Parathyroid adenoma (tissue), 2 donors: Measurements from ENCODE around the gene CYTH4.

Experiments
- H2AFZ ChIP-seq: fragments of 300-600 bp; sonication (generic); one replicate; pipeline ENCODE4 v1.7.0; 2017; ENCODE audit warnings: antibody characterized with exemption, mild to moderate bottlenecking
- H3K27ac ChIP-seq: fragments of 300-600 bp; sonication (generic); one replicate; pipeline ENCODE4 v1.7.0; 2017
- H3K27me3 ChIP-seq: fragments of 300-600 bp; sonication (generic); one replicate; pipeline ENCODE4 v1.7.0; 2017; ENCODE audit warnings: low read length; ENCODE audit not compliant: control insufficient read depth, insufficient read depth
- H3K36me3 ChIP-seq: fragments of 300-600 bp; sonication (generic); one replicate; pipeline ENCODE4 v1.7.0; 2017; ENCODE audit warnings: low read length; ENCODE audit not compliant: control insufficient read depth, insufficient read depth
- H3K4me1 ChIP-seq: fragments of 300-600 bp; sonication (generic); one replicate; pipeline ENCODE4 v1.7.0; 2017; ENCODE audit warnings: control low read depth
- H3K4me2 ChIP-seq: fragments of 300-600 bp; sonication (generic); one replicate; pipeline ENCODE4 v1.7.0; 2017; ENCODE audit warnings: low read length
- H3K4me3 ChIP-seq: fragments of 300-600 bp; sonication (generic); one replicate; pipeline ENCODE4 v1.7.0; 2017; ENCODE audit warnings: low read depth, low read length
- H3K79me2 ChIP-seq: fragments of 300-600 bp; sonication (generic); one replicate; pipeline ENCODE4 v1.7.0; 2017; ENCODE audit warnings: control low read depth
- H3K9ac ChIP-seq: fragments of 300-600 bp; sonication (generic); one replicate; pipeline ENCODE4 v1.7.0; 2017; ENCODE audit warnings: mild to moderate bottlenecking
- H3K9me3 ChIP-seq: fragments of 300-600 bp; sonication (generic); one replicate; pipeline ENCODE4 v1.7.0; 2017; ENCODE audit warnings: low read length; ENCODE audit not compliant: control insufficient read depth
- TF ChIP-seq, protein P1 (sequence below): fragments of 300-600 bp; sonication (generic); IDR thresholded peaks from one replicate; pipeline ENCODE4 v1.7.0; 2017; ENCODE audit warnings: antibody characterized with exemption, mild to moderate bottlenecking
- donor health status: primary hyperparathyroidism.

The CYTH4 gene

DNA sequence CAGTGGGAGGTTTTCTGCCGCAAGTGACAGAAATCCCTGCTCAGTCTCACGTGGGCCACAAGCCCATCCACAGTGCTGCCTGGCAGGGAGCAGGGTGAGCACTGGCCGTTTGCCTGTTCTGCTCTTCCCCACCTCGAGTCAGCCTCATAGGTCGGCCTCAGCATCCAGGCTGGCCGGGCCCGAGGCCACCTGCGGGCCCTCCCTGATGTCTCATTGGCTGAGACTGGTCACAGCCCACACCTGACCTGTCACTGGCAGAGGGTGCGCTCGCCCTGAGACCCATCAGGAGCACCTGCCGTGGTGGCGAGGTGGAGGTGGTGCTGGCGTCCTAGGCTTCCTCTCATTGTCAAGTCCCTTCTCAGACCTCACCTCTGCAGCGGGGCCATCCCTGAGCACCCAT lies 72.9 kb downstream of the CYTH4 start:
- H3K9ac ChIP-seq = no peak overlapping the region
- no peak overlapping the region for H3K4me3 ChIP-seq

DNA sequence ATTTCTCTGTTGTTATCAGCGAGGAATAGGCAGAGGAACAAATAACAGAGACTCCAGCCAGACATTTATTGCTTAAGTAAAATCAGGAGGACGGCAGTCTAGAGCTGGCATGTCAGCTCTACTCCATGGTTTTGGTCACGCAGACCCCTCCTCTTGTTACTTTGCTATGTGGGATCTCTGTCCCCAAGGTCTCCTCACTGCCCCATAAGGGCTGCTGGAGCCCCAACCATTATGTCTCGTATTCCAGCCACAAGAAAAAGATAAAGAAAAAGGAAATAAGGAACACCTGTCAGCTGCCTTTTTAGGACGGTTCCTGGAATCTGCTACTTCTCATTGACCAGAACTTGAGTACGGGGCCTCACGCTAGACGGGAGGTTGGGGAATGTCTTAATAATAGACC lies 74.6 kb downstream of the CYTH4 start:
- Histone ChIP-seq H3K9me3 (no peaks in the 10 kb centered on the region), H3K36me3 (no peaks in the 10 kb centered on the region), H3K9ac (no peak overlapping the region), H3K79me2 (no peaks in the 10 kb centered on the region), H2AFZ (no peak overlapping the region), H3K27ac (no peak overlapping the region), H3K4me3 (no peak overlapping the region), H3K4me2 (no peak overlapping the region), H3K27me3 (no peaks in the 10 kb centered on the region), H3K4me1 (no peaks in the 10 kb centered on the region)
- TF ChIP-seq, protein P1, sequence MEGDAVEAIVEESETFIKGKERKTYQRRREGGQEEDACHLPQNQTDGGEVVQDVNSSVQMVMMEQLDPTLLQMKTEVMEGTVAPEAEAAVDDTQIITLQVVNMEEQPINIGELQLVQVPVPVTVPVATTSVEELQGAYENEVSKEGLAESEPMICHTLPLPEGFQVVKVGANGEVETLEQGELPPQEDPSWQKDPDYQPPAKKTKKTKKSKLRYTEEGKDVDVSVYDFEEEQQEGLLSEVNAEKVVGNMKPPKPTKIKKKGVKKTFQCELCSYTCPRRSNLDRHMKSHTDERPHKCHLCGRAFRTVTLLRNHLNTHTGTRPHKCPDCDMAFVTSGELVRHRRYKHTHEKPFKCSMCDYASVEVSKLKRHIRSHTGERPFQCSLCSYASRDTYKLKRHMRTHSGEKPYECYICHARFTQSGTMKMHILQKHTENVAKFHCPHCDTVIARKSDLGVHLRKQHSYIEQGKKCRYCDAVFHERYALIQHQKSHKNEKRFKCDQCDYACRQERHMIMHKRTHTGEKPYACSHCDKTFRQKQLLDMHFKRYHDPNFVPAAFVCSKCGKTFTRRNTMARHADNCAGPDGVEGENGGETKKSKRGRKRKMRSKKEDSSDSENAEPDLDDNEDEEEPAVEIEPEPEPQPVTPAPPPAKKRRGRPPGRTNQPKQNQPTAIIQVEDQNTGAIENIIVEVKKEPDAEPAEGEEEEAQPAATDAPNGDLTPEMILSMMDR = no peak

More for the DNA sequence above, 72.9 kb downstream of the CYTH4 start:
- no peak overlapping the region for H3K4me2 ChIP-seq
- no peak overlapping the region for H2AFZ ChIP-seq
- H3K9me3 ChIP-seq = no peaks in the 10 kb centered on the region
- H3K27me3 ChIP-seq = no peaks in the 10 kb centered on the region
- H3K79me2 ChIP-seq = no peaks in the 10 kb centered on the region
- TF ChIP-seq, protein P1 = no peak
- H3K27ac ChIP-seq = no peak overlapping the region
- no peaks in the 10 kb centered on the region for H3K4me1 ChIP-seq
- H3K36me3 ChIP-seq = no peaks in the 10 kb centered on the region

DNA sequence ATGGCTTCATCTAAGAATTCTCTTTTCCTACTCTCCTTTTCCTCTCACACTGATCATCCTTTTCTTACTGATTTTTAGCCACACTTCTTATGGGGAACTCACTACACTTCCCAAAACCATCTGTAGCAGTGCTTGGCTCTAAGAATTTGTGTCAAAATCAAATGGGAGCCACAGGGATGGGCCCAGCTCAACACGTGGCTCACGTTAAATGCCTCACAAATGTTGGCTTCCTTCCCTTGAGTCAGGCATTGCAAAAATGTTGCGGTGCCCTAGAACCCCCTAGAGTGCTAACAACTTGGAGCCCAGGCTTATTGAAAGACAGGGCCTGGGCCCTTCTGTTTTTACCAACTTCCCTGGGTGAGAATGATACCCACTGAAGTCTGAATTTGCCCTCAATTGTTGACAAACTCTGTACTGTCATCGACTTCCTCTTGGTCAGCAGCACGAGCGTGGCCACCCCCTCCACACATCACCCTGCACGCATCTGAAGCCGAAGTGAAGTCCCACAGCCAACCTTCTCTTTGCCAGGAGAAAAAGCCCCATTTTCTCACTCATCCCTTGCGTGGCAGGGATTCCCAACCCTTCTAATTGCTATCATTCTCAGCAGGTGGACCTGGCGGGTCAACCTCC lies 75.3 kb downstream of the CYTH4 start:
- no peak overlapping the region for H3K27ac ChIP-seq
- H3K4me3 ChIP-seq = no peak overlapping the region
- H3K4me1 ChIP-seq = no peaks in the 10 kb centered on the region
- no peaks in the 10 kb centered on the region for H3K27me3 ChIP-seq
- H3K9me3 ChIP-seq = no peaks in the 10 kb centered on the region
- TF ChIP-seq, protein P1 = no peak
- H3K9ac ChIP-seq = no peak overlapping the region
- no peak overlapping the region for H3K4me2 ChIP-seq
- H3K79me2 ChIP-seq = no peaks in the 10 kb centered on the region
- H3K36me3 ChIP-seq = no peaks in the 10 kb centered on the region
- H2AFZ ChIP-seq = no peak overlapping the region

DNA sequence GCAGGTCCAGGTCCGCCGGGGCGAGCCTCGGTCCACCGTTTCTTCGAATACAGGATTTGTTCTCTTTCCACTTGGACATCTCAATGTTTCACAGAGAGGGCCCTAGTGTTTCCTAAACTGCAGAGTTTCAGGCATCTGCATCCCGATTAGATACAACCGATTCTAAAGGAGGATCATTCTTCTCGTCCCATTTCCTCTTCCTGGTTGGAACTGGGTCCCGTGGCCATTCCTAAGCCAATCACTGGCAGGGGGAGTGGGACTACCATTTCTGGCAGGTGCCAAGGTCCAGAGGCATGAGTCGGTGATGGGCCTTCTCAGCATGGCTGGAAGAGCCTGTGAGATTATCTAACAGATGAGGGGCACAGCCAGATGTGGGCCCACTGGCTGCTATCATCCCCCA lies 76.1 kb downstream of the CYTH4 start:
- Histone ChIP-seq H2AFZ (no peak overlapping the region), H3K36me3 (no peaks in the 10 kb centered on the region), H3K4me3 (no peak overlapping the region), H3K9ac (no peak overlapping the region), H3K9me3 (no peaks in the 10 kb centered on the region), H3K4me1 (no peaks in the 10 kb centered on the region), H3K27ac (no peak overlapping the region), H3K79me2 (no peaks in the 10 kb centered on the region), H3K27me3 (no peaks in the 10 kb centered on the region), H3K4me2 (no peak overlapping the region)
- TF ChIP-seq, protein P1 = no peak

DNA sequence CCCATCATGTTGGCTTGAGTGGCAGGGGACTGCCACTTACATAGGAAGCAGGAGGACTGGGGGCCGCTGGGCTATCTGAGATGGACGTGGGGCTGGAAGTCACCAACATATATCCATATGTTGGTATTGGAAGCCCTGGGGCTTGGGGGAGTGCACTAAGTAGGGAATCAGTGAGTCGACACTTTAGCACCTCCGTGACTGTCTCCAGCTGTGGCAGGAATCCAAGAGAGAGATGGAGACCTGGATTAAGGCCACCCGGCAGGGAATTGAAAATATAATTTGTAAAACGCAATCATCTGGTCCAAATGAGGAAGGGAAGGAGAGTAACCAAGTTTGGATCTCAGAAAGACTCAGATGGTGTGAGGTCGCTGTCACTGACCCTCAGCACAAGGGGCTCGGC lies 76.6 kb downstream of the CYTH4 start:
- Histone ChIP-seq H3K4me2 (no peak overlapping the region), H3K79me2 (no peaks in the 10 kb centered on the region), H3K9ac (no peak overlapping the region), H3K4me1 (no peaks in the 10 kb centered on the region), H3K36me3 (no peaks in the 10 kb centered on the region), H3K9me3 (no peaks in the 10 kb centered on the region), H3K4me3 (no peak overlapping the region), H3K27me3 (no peaks in the 10 kb centered on the region), H3K27ac (no peak overlapping the region), H2AFZ (no peak overlapping the region)
- TF ChIP-seq, protein P1 = no peak
